BE2C (cell line): ENCODE data around the gene EPHA3.

Experiments
- DNase-seq: peaks from one replicate; pipeline ENCODE4 v3.0.0-alpha.2; 2020
- H3K27me3 ChIP-seq: fragments of 250-450 bp; sonication (Bioruptor Pico); 2 replicates; pipeline ENCODE4 v1.5.1; 2020; ENCODE audit warnings: mild to moderate bottlenecking
- H3K36me3 ChIP-seq: fragments of 250-450 bp; sonication (Bioruptor Pico); 2 replicates; pipeline ENCODE4 v1.5.1; 2020; ENCODE audit warnings: mild to moderate bottlenecking
- H3K4me1 ChIP-seq: fragments of 250-450 bp; sonication (Bioruptor Pico); 2 replicates; pipeline ENCODE4 v1.5.1; 2020
- H3K4me3 ChIP-seq: 2 replicates; pipeline ENCODE4 v1.5.1; 2011; ENCODE audit warnings: low read depth, low read length
- H3K9me3 ChIP-seq: fragments of 250-450 bp; sonication (Bioruptor Pico); 2 replicates; pipeline ENCODE4 v1.5.1; 2020
- TF ChIP-seq, protein P1 (sequence below): IDR thresholded peaks from 2 replicates; pipeline ENCODE4 v1.5.1; 2012; ENCODE audit warnings: mild to moderate bottlenecking, low read depth, low read length

EPHA3 gene

DNA sequence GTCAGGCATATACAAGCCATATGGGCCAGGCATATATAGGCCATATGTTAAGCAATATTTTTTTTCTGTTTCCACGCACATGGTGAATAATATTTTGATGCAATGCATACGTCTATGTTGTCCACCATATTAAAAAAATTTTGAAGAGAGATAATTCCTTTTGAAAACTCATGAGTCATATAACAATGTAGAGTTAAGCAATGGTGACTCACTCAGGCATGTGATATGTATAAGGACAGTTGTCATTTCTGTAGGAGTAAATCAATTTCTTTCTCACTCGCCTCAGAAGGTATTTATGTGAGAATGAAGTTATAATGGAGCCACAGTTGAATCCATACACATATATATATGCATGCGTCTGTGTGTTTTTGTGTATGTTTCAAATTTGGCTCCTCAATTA lies 272.6 kb downstream of the EPHA3 start:
- no peaks in the 10 kb centered on the region for H3K27me3 ChIP-seq
- TF ChIP-seq, protein P1, sequence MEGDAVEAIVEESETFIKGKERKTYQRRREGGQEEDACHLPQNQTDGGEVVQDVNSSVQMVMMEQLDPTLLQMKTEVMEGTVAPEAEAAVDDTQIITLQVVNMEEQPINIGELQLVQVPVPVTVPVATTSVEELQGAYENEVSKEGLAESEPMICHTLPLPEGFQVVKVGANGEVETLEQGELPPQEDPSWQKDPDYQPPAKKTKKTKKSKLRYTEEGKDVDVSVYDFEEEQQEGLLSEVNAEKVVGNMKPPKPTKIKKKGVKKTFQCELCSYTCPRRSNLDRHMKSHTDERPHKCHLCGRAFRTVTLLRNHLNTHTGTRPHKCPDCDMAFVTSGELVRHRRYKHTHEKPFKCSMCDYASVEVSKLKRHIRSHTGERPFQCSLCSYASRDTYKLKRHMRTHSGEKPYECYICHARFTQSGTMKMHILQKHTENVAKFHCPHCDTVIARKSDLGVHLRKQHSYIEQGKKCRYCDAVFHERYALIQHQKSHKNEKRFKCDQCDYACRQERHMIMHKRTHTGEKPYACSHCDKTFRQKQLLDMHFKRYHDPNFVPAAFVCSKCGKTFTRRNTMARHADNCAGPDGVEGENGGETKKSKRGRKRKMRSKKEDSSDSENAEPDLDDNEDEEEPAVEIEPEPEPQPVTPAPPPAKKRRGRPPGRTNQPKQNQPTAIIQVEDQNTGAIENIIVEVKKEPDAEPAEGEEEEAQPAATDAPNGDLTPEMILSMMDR: no peak
- H3K36me3 ChIP-seq: no peaks in the 10 kb centered on the region
- DNase-seq: no peak
- H3K4me1 ChIP-seq: no peaks in the 10 kb centered on the region
- H3K4me3 ChIP-seq: no peak overlapping the region
- H3K9me3 ChIP-seq: no peaks in the 10 kb centered on the region

GRCh38 chr3:89392991-89393390 lies 285.6 kb downstream of the EPHA3 start:
- DNase-seq: no peak
- TF ChIP-seq, protein P1: no peak
- H3K36me3 ChIP-seq: no peaks in the 10 kb centered on the region
- H3K9me3 ChIP-seq: no peaks in the 10 kb centered on the region
- no peaks in the 10 kb centered on the region for H3K27me3 ChIP-seq
- H3K4me3 ChIP-seq: no peak overlapping the region
- H3K4me1 ChIP-seq: no peaks in the 10 kb centered on the region

- Histone ChIP-seq H3K4me3 (no peak overlapping the region), H3K9me3 (no peaks in the 10 kb centered on the region), H3K27me3 (no peaks in the 10 kb centered on the region), H3K36me3 (no peaks in the 10 kb centered on the region), H3K4me1 (no peaks in the 10 kb centered on the region)
- DNase-seq: no peak
- TF ChIP-seq, protein P1: no peak
These were observed 288.0 kb downstream of the EPHA3 start for GRCh38 chr3:89395456-89395855.

DNA sequence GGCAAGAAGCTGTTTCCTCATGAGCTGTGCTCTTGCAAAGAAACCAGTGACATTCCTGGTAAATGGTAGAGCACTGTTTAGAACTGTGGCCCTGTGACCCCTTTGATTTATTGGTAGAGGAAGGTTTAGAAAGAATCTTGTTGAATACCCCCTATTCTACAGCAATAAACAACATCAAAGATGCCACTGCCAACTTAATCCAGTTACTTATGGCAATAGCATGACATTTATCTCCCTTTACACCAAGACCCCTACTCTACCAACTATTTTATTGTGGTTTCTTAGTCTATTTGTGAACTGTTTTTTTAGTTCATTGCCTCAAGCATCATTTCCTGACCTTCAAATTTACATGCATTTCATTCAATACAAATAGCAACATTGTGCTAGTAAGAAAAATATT lies 288.6 kb downstream of the EPHA3 start:
- TF ChIP-seq, protein P1: no peak
- Histone ChIP-seq H3K36me3 (no peaks in the 10 kb centered on the region), H3K27me3 (no peaks in the 10 kb centered on the region), H3K9me3 (no peaks in the 10 kb centered on the region), H3K4me1 (no peaks in the 10 kb centered on the region), H3K4me3 (no peak overlapping the region)
- DNase-seq: no peak

- Histone ChIP-seq H3K36me3 (no peaks in the 10 kb centered on the region), H3K4me1 (no peaks in the 10 kb centered on the region), H3K4me3 (no peak overlapping the region), H3K9me3 (no peaks in the 10 kb centered on the region), H3K27me3 (no peaks in the 10 kb centered on the region)
- no peak for DNase-seq
- TF ChIP-seq, protein P1: no peak
These were observed 294.6 kb downstream of the EPHA3 start for GRCh38 chr3:89402051-89402450.

- Histone ChIP-seq H3K27me3 (no peaks in the 10 kb centered on the region), H3K36me3 (no peaks in the 10 kb centered on the region), H3K4me3 (no peak overlapping the region), H3K4me1 (no peaks in the 10 kb centered on the region), H3K9me3 (no peaks in the 10 kb centered on the region)
- TF ChIP-seq, protein P1: no peak
- DNase-seq: no peak
These were observed 297.8 kb downstream of the EPHA3 start for GRCh38 chr3:89405176-89405575.
